ENCODE data around the gene CELA1. TPM values are rescaled to one million over a fixed set of nuclear protein-coding genes. Genes with fewer than 3 reads are reported as not detected.

The CELA1 gene
- polyA plus RNA-seq, 1 of the 3 experiments (the other 2 are of a cell fraction) = 0.05 TPM

DNA sequence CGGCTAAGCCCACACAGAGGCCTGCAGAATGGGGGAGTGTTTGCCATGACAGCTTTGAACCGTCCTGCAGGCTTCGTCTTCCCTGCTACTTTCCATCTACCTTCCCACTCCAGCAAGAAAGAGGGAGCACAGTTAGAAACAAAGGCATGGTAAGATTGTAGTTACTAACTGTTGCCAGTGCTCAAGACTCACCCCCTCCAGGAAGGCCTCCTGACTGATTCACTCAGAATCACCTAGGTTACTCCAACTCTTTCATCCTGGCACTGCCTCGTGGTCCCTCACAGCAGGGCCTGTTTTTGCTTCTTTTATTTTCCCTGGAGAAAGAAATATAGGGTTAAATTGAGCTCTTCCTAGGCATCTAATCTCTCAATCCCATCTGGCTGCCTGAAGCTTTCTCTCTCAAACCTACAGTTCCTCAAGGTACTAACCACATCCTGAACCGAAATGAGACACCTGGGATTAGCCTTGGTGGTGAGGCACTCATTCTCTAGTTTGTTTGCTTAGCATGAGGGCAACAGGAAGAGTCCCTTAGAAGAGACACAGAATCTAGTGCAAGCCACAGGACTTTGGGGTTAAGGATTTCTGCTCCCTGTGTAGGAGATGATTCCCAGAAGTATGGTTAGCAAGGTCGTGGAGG, 36.9 kb upstream of the CELA1 start:
- POLR2A ChIA-PET = interaction anchor here (0.6 kb wide), 1 partner anchor 301 kb away, joined by 3 read pairs; no protein-coding TSS in a partner anchor
- Histone ChIP-seq H3K27ac (ENCODE audit: low read depth in 2 of 2, low read length in 1 of 2) (no peak overlapping the region; a peak in 1 of 4 replicates), H3K79me2 (ENCODE audit: insufficient read depth) (no peaks in the 10 kb centered on the region), H2AFZ (ENCODE audit: low read depth) (no peak overlapping the region), H3K9me2 (no peaks in the 10 kb centered on the region), H4K20me1 (ENCODE audit: insufficient read depth) (no peaks in the 10 kb centered on the region), H3K4me1 (ENCODE audit: control insufficient read depth in 1 of 2, insufficient read depth in 2 of 2, low read depth in 1 of 2, low read length in 1 of 2) (peaks cover 0 to 26% of the 10 kb centered on the region in 2 experiments; a peak in 2 of 4 replicates), H3F3A (replicated peaks; ENCODE audit: insufficient read depth) (no peaks in the 10 kb centered on the region), H3K4me2 (no peak overlapping the region), H3K9ac (no peak overlapping the region), H3K4me3 (ENCODE audit: low read depth in 2 of 2, low read length in 1 of 2) (no peak overlapping the region), H3K27me3 (ENCODE audit: insufficient read depth) (no peaks in the 10 kb centered on the region), H3K36me3 (replicated peaks in 1 of 2; ENCODE audit: control insufficient read depth in 1 of 2, insufficient read depth in 2 of 2, low read length in 1 of 2) (no peaks in the 10 kb centered on the region), H3K9me3 (no peaks in the 10 kb centered on the region)
- 66% methylated on average over 5 of the region's 6 CpGs for WGBS (ENCODE audit: low lambda C conversion rate)
- CTCF ChIA-PET = interaction anchor here (0.8 to 1.1 kb wide), 3 partner anchors 12 to 619 kb away, joined by 3 to 5 read pairs (median 3); partner anchors contain the start of gene ATF1
- TF ChIP-seq JUND (IDR thresholded peaks at IDR 0.05) = no peak
- no peak for TF ChIP-seq GABPA (IDR thresholded peaks at IDR 0.05; ENCODE audit: low read depth)
- TF ChIP-seq NFIC (IDR thresholded peaks at IDR 0.05; ENCODE audit: borderline replicate concordance) = no peak
- DNase-seq = no peak

DNA sequence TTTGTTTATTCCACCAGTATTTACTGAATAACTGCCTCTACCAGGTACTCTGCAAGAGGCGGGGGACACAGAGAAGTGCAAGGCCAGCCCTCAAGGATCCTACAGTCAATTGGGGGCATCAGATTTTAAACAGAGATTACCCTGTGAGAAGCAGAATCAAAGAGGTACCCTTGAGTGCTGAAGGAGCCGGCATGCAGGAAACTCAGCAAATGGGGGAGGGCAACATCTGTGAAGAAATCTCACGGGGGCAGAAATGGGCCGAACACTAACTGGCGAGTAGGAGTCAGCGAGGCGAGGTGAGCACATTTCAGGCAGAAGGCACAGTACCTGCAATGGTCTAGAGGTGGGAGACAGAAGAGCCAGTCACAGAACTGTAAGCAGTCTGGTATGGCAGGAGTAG, 35.7 kb upstream of the CELA1 start:
- Histone ChIP-seq H3K9ac (no peak overlapping the region), H2AFZ (ENCODE audit: low read depth) (no peak overlapping the region), H3K9me2 (no peaks in the 10 kb centered on the region), H3K4me3 (ENCODE audit: low read depth in 2 of 2, low read length in 1 of 2) (no peak overlapping the region), H3K27ac (ENCODE audit: low read depth in 2 of 2, low read length in 1 of 2) (no peak overlapping the region), H3K79me2 (ENCODE audit: insufficient read depth) (no peaks in the 10 kb centered on the region), H3K4me2 (no peak overlapping the region), H3K36me3 (replicated peaks in 1 of 2; ENCODE audit: control insufficient read depth in 1 of 2, insufficient read depth in 2 of 2, low read length in 1 of 2) (no peaks in the 10 kb centered on the region), H3K27me3 (ENCODE audit: insufficient read depth) (no peaks in the 10 kb centered on the region), H4K20me1 (ENCODE audit: insufficient read depth) (no peaks in the 10 kb centered on the region), H3K4me1 (ENCODE audit: control insufficient read depth in 1 of 2, insufficient read depth in 2 of 2, low read depth in 1 of 2, low read length in 1 of 2) (peaks cover 0 to 19% of the 10 kb centered on the region in 2 experiments; a peak in 2 of 4 replicates), H3K9me3 (no peaks in the 10 kb centered on the region), H3F3A (replicated peaks; ENCODE audit: insufficient read depth) (no peaks in the 10 kb centered on the region)
- TF ChIP-seq, protein P1, sequence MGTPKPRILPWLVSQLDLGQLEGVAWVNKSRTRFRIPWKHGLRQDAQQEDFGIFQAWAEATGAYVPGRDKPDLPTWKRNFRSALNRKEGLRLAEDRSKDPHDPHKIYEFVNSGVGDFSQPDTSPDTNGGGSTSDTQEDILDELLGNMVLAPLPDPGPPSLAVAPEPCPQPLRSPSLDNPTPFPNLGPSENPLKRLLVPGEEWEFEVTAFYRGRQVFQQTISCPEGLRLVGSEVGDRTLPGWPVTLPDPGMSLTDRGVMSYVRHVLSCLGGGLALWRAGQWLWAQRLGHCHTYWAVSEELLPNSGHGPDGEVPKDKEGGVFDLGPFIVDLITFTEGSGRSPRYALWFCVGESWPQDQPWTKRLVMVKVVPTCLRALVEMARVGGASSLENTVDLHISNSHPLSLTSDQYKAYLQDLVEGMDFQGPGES (IDR thresholded peaks at IDR 0.05; ENCODE audit: low read depth, low read length) = no peak
- TF ChIP-seq, protein P2, sequence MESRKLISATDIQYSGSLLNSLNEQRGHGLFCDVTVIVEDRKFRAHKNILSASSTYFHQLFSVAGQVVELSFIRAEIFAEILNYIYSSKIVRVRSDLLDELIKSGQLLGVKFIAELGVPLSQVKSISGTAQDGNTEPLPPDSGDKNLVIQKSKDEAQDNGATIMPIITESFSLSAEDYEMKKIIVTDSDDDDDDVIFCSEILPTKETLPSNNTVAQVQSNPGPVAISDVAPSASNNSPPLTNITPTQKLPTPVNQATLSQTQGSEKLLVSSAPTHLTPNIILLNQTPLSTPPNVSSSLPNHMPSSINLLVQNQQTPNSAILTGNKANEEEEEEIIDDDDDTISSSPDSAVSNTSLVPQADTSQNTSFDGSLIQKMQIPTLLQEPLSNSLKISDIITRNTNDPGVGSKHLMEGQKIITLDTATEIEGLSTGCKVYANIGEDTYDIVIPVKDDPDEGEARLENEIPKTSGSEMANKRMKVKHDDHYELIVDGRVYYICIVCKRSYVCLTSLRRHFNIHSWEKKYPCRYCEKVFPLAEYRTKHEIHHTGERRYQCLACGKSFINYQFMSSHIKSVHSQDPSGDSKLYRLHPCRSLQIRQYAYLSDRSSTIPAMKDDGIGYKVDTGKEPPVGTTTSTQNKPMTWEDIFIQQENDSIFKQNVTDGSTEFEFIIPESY (IDR thresholded peaks at IDR 0.05; ENCODE audit: borderline replicate concordance, low read depth) = no peak
- TF ChIP-seq, protein P3, sequence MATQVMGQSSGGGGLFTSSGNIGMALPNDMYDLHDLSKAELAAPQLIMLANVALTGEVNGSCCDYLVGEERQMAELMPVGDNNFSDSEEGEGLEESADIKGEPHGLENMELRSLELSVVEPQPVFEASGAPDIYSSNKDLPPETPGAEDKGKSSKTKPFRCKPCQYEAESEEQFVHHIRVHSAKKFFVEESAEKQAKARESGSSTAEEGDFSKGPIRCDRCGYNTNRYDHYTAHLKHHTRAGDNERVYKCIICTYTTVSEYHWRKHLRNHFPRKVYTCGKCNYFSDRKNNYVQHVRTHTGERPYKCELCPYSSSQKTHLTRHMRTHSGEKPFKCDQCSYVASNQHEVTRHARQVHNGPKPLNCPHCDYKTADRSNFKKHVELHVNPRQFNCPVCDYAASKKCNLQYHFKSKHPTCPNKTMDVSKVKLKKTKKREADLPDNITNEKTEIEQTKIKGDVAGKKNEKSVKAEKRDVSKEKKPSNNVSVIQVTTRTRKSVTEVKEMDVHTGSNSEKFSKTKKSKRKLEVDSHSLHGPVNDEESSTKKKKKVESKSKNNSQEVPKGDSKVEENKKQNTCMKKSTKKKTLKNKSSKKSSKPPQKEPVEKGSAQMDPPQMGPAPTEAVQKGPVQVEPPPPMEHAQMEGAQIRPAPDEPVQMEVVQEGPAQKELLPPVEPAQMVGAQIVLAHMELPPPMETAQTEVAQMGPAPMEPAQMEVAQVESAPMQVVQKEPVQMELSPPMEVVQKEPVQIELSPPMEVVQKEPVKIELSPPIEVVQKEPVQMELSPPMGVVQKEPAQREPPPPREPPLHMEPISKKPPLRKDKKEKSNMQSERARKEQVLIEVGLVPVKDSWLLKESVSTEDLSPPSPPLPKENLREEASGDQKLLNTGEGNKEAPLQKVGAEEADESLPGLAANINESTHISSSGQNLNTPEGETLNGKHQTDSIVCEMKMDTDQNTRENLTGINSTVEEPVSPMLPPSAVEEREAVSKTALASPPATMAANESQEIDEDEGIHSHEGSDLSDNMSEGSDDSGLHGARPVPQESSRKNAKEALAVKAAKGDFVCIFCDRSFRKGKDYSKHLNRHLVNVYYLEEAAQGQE (IDR thresholded peaks at IDR 0.05; ENCODE audit: low read depth, low read length) = no peak
- TF ChIP-seq SMC3 (IDR thresholded peaks at IDR 0.05; ENCODE audit: low read depth, low read length) = no peak
- TF ChIP-seq, protein P4, sequence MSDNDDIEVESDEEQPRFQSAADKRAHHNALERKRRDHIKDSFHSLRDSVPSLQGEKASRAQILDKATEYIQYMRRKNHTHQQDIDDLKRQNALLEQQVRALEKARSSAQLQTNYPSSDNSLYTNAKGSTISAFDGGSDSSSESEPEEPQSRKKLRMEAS (IDR thresholded peaks at IDR 0.05; ENCODE audit: low read depth) = no peak
- no peak for TF ChIP-seq YY1 (IDR thresholded peaks at IDR 0.05; ENCODE audit: low read depth)
- TF ChIP-seq ELF1 (IDR thresholded peaks at IDR 0.05) = no peak
- no peak for TF ChIP-seq FOSL2 (IDR thresholded peaks at IDR 0.05; ENCODE audit: borderline replicate concordance, low read depth)
- 97% methylated on average over 7 of the region's 7 CpGs for WGBS (ENCODE audit: low lambda C conversion rate)
- no peak for DNase-seq
- ChIA-PET POLR2A (no interaction called here), CTCF (interaction anchor here (1.2 kb wide), 1 partner anchor 10 kb away, joined by 5 read pairs; no protein-coding TSS in a partner anchor)

All from SK-N-SH (cell line).